ENCODE measurements around the gene SLC28A1. TPM values are rescaled to one million over a fixed set of nuclear protein-coding genes. Genes with fewer than 3 reads are reported as not detected.

Gene SLC28A1
- total RNA-seq, 4 donors from 2014 or later = not detected

GRCh38 chr15:84868037-84868880 lies 16.2 kb upstream of the SLC28A1 start:
- Histone ChIP-seq H3K4me1 (no peaks in the 10 kb centered on the region), H3K27ac (no peak overlapping the region), H3K4me3 (no peak overlapping the region), H3K36me3 (no peaks in the 10 kb centered on the region), H3K9me3 (no peaks in the 10 kb centered on the region), H3K27me3 (no peaks in the 10 kb centered on the region)
- in situ Hi-C loops (cut with MboI; ENCODE audit: low pct_ligation_motif_present in 1 of 4, low pct_unique_long_range_greater_than_20kb in 1 of 4, low sequenced_read_pairs in 3 of 4) = no loop called here
- 82% methylated on average over 8 of the region's 12 CpGs; no CpG with 5 or more reads in 1 of the 2 donors for WGBS, 2 donors (ENCODE audit: low coverage in 1 of 2)
- TF ChIP-seq POLR2AphosphoS5 (IDR thresholded peaks at IDR 0.05) (no peak), POLR2A (IDR thresholded peaks at IDR 0.05) (no peak), EP300 (IDR thresholded peaks at IDR 0.05; ENCODE audit: low read depth) (no peak)
- TF ChIP-seq, protein P1, sequence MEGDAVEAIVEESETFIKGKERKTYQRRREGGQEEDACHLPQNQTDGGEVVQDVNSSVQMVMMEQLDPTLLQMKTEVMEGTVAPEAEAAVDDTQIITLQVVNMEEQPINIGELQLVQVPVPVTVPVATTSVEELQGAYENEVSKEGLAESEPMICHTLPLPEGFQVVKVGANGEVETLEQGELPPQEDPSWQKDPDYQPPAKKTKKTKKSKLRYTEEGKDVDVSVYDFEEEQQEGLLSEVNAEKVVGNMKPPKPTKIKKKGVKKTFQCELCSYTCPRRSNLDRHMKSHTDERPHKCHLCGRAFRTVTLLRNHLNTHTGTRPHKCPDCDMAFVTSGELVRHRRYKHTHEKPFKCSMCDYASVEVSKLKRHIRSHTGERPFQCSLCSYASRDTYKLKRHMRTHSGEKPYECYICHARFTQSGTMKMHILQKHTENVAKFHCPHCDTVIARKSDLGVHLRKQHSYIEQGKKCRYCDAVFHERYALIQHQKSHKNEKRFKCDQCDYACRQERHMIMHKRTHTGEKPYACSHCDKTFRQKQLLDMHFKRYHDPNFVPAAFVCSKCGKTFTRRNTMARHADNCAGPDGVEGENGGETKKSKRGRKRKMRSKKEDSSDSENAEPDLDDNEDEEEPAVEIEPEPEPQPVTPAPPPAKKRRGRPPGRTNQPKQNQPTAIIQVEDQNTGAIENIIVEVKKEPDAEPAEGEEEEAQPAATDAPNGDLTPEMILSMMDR (IDR thresholded peaks at IDR 0.05) = no peak
- intact Hi-C loops (cut with DNase I; ENCODE audit: low total_unique reads) = no loop called here
- no peak for DNase-seq

- no peak for TF ChIP-seq POLR2A (IDR thresholded peaks at IDR 0.05)
- TF ChIP-seq EP300 (IDR thresholded peaks at IDR 0.05; ENCODE audit: low read depth) = no peak
- no peak for TF ChIP-seq POLR2AphosphoS5 (IDR thresholded peaks at IDR 0.05)
- TF ChIP-seq, protein P1 (IDR thresholded peaks at IDR 0.05) = no peak
- Histone ChIP-seq H3K4me3 (no peak overlapping the region), H3K27ac (no peak overlapping the region), H3K27me3 (no peaks in the 10 kb centered on the region), H3K9me3 (no peaks in the 10 kb centered on the region), H3K4me1 (no peaks in the 10 kb centered on the region), H3K36me3 (no peaks in the 10 kb centered on the region)
- no peak for DNase-seq
- in situ Hi-C loops (cut with MboI; ENCODE audit: low pct_ligation_motif_present in 1 of 4, low pct_unique_long_range_greater_than_20kb in 1 of 4, low sequenced_read_pairs in 3 of 4) = no loop called here
- intact Hi-C loops (cut with DNase I; ENCODE audit: low total_unique reads) = no loop called here
- 89% methylated on average over 3 of the region's 3 CpGs; no CpG with 5 or more reads in 1 of the 2 donors for WGBS, 2 donors (ENCODE audit: low coverage in 1 of 2)
Measured at GRCh38 chr15:84869510-84869909, 15.0 kb upstream of the SLC28A1 start.

- 92% methylated on average over 9 of the region's 9 CpGs; no CpG with 5 or more reads in 1 of the 2 donors for WGBS, 2 donors (ENCODE audit: low coverage in 1 of 2)
Measured at GRCh38 chr15:84871428-84871985, 13.0 kb upstream of the SLC28A1 start.

More at GRCh38 chr15:84871428-84871985, 13.0 kb upstream of the SLC28A1 start:
- no peak overlapping the region for H3K4me3 ChIP-seq
- no peak for TF ChIP-seq POLR2A (IDR thresholded peaks at IDR 0.05)
- no peak for TF ChIP-seq EP300 (IDR thresholded peaks at IDR 0.05; ENCODE audit: low read depth)
- TF ChIP-seq, protein P1 (IDR thresholded peaks at IDR 0.05) = no peak
- no peak for TF ChIP-seq POLR2AphosphoS5 (IDR thresholded peaks at IDR 0.05)
- no peaks in the 10 kb centered on the region for H3K4me1 ChIP-seq
- no peak overlapping the region for H3K27ac ChIP-seq
- in situ Hi-C loops (cut with MboI; ENCODE audit: low pct_ligation_motif_present in 1 of 4, low pct_unique_long_range_greater_than_20kb in 1 of 4, low sequenced_read_pairs in 3 of 4) = loop anchor here in 1 of 4 donors (10.0 kb wide), 1 partner anchor 277 kb away; no protein-coding TSS in a partner anchor
- no peaks in the 10 kb centered on the region for H3K9me3 ChIP-seq
- H3K27me3 ChIP-seq = no peaks in the 10 kb centered on the region
- DNase-seq = no peak
- intact Hi-C loops (cut with DNase I; ENCODE audit: low total_unique reads) = no loop called here
- no peaks in the 10 kb centered on the region for H3K36me3 ChIP-seq
